B cell (primary cell): Measurements from ENCODE around the gene ITGB1BP2. TPM values are rescaled to one million over a fixed set of nuclear protein-coding genes. Genes with fewer than 3 reads are reported as not detected.

Experiments
- ATAC-seq: fragments of 200-7000 bp; cut with Tn5 transposase; one replicate; pipeline ENCODE4 v1.10.0; 2021; ENCODE audit warnings: low read depth, mild to moderate bottlenecking, moderate number of reproducible peaks, moderate library complexity
- CTCF ChIA-PET: fragments of 350-600 bp; sonication (Branson Sonifier 250); formaldehyde crosslinking; loops from one replicate; lab custom pipeline; 2021; ENCODE audit warnings: antibody characterized with exemption, inconsistent platforms; lab: Charles Lee
- POLR2A ChIA-PET: fragments of 350-600 bp; sonication (Branson Sonifier 250); formaldehyde crosslinking; loops from one replicate; lab custom pipeline; 2021; ENCODE audit warnings: antibody characterized with exemption; lab: Charles Lee
- DNase-seq: peaks from one replicate; pipeline ENCODE4 v3.0.0; 2013
- H2AFZ ChIP-seq: 2 replicates; pipeline ENCODE4 v1.6.1; 2012; ENCODE audit warnings: mild to moderate bottlenecking, low read depth, low read length; ENCODE audit not compliant: insufficient read depth, poor library complexity, severe bottlenecking
- H3K27ac ChIP-seq, 2 donors: 1 replicate in 1 of 2; 2 replicates in 1 of 2; pipeline ENCODE4 v1.5.1; 2012 to 2013; ENCODE audit warnings: low read length in 2 of 2, mild to moderate bottlenecking in 2 of 2, moderate library complexity in 1 of 2
- H3K27me3 ChIP-seq, 4 experiments: fragments of 200-600 bp in 1 of 4; sonication (generic) in 1 of 4; replicated peaks in 1 of 4; 1 replicate in 2 of 4; 2 replicates in 2 of 4; pipeline versions ENCODE4 v1.6.1 to v1.7.0; 2013 to 2016; ENCODE audit warnings: low read length in 3 of 4, mild to moderate bottlenecking in 2 of 4, mixed read lengths in 1 of 4, moderate library complexity in 1 of 4; ENCODE audit not compliant: insufficient read depth in 4 of 4, control insufficient read depth in 3 of 4; ENCODE audit errors: control extremely low read depth in 1 of 4
- H3K36me3 ChIP-seq, 2 experiments: replicated peaks in 1 of 2; 1 replicate in 1 of 2; 2 replicates in 1 of 2; pipeline versions ENCODE4 v1.6.1 to v1.7.1; 2013; ENCODE audit warnings: low read length in 1 of 2; ENCODE audit not compliant: insufficient read depth in 2 of 2, control insufficient read depth in 1 of 2; ENCODE audit errors: control extremely low read depth in 1 of 2, extremely low read depth in 1 of 2
- H3K4me1 ChIP-seq, 2 donors: fragments of 200-600 bp in 1 of 2; sonication (generic) in 1 of 2; 1 replicate in 1 of 2; 2 replicates in 1 of 2; pipeline versions ENCODE4 v1.5.1 to v1.6.1; 2013 to 2017; ENCODE audit warnings: low read length in 2 of 2; ENCODE audit not compliant: control insufficient read depth in 2 of 2, insufficient read depth in 2 of 2
- H3K4me2 ChIP-seq: replicated peaks from 2 replicates; pipeline ENCODE3; 2012; ENCODE audit warnings: mild to moderate bottlenecking, low read depth, low read length; ENCODE audit not compliant: poor library complexity, severe bottlenecking
- H3K4me3 ChIP-seq, 5 experiments: fragments of 200-600 bp in 1 of 5; sonication (generic) in 1 of 5; 1 replicate in 3 of 5; 2 replicates in 2 of 5; pipeline versions ENCODE4 v1.5.1 to v1.7.0; 2011 to 2016; ENCODE audit warnings: low read length in 4 of 5, mild to moderate bottlenecking in 4 of 5, low read depth in 2 of 5, control low read depth in 1 of 5, moderate library complexity in 1 of 5; ENCODE audit not compliant: insufficient read depth in 1 of 5; ENCODE audit errors: control extremely low read depth in 1 of 5, extremely low read depth in 1 of 5
- H3K79me2 ChIP-seq: fragments of 200-600 bp; sonication (generic); one replicate; pipeline ENCODE4 v1.6.0; 2016; ENCODE audit warnings: low read length; ENCODE audit not compliant: control insufficient read depth, insufficient read depth
- H3K9ac ChIP-seq: fragments of 200-600 bp; sonication (generic); 2 replicates; pipeline ENCODE4 v1.6.1; 2017; ENCODE audit warnings: mild to moderate bottlenecking, low read length, moderate library complexity
- H3K9me3 ChIP-seq, 3 donors: one replicate each; pipeline versions ENCODE4 v1.6.1 to v1.7.1; 2013; ENCODE audit warnings: low read length in 2 of 3; ENCODE audit not compliant: control insufficient read depth in 2 of 3, insufficient read depth in 1 of 3; ENCODE audit errors: control extremely low read depth in 1 of 3
- H4K20me1 ChIP-seq: 2 replicates; pipeline ENCODE4 v1.6.0; 2012; ENCODE audit warnings: mild to moderate bottlenecking, low read length; ENCODE audit not compliant: insufficient read depth, control insufficient read depth, poor library complexity, severe bottlenecking
- H3K27ac Mint-ChIP-seq: one replicate; pipeline ENCODE4 v1.8.0; 2021; ENCODE audit warnings: mixed read lengths
- H3K27me3 Mint-ChIP-seq: one replicate; pipeline ENCODE4 v1.8.0; 2021; ENCODE audit warnings: mixed read lengths
- H3K4me1 Mint-ChIP-seq: one replicate; pipeline ENCODE4 v1.8.0; 2021; ENCODE audit warnings: mixed read lengths
- H3K4me3 Mint-ChIP-seq: one replicate; pipeline ENCODE4 v1.8.0; 2021; ENCODE audit warnings: mixed read lengths
- H3K9me3 Mint-ChIP-seq: one replicate; pipeline ENCODE4 v1.8.0; 2022; ENCODE audit warnings: mixed read lengths; ENCODE audit not compliant: insufficient read depth
- EZH2 ChIP-seq: IDR thresholded peaks from 2 replicates; pipeline ENCODE4 v1.6.1; 2012; ENCODE audit warnings: borderline replicate concordance, low read depth, mild to moderate bottlenecking, moderate library complexity, low read length; ENCODE audit not compliant: insufficient read depth, poor library complexity, severe bottlenecking
- WGBS: methylation state at CpG from one replicate; pipeline ENCODE4 v1.1.5; 2013; ENCODE audit warnings: missing lambda C conversion rate; ENCODE audit not compliant: insufficient coverage; 5-methylcytosine and 5-hydroxymethylcytosine counted together
- intact Hi-C: fragments of 100-400 bp; cut with micrococcal nuclease; formaldehyde crosslinking; loops from one replicate; pipeline ENCODE4 v1.10.0; 2022
- polyA plus RNA-seq: library from polyadenylated mRNA; depleted of rRNA; stranded (reverse); fragments of >200 nt; gene quantifications from 2 replicates; pipeline ENCODE4 v1.2.3, GENCODE V29; 2012
- total RNA-seq, 2 donors: library from RNA; stranded (reverse); fragments of 120-200 nt in 1 of 2; gene quantifications; 1 replicate in 1 of 2; 2 replicates in 1 of 2; pipeline versions ENCODE4 v1.2.3 to v1.2.4, GENCODE V29; 2013 to 2022
- TF ChIP-seq, protein P1 (sequence below): fragments of 200-600 bp; IDR thresholded peaks from one replicate; pipeline ENCODE4 v1.8.0; 2022; ENCODE audit warnings: antibody characterized with exemption, mild to moderate bottlenecking

The ITGB1BP2 gene
- total and polyA plus RNA-seq, 2 donors (not counting 1 experiment from before 2014, with no cell fraction given), result 2.2 to 3.7 TPM

DNA sequence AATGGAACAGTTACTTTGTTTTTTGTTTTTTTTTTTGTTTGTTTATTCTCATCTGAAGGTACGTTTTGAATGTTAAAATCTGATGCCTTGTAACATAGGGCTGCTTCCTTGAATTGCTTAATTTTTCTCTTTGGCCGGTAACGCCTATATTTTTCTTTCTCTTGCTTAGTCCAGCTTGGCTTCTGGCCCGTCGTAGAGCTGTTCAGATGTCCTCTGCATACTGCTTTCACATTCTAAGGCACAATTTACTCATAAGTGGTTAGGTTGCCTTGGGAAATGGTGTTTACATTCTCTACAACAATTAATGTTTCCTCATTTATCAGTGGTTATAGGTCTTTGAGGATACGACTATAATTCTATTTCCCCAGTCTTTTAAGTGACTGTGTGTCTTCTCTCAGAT is 10.2 kb upstream of the ITGB1BP2 start:
- H3K9me3 ChIP-seq, result no peaks in the 10 kb centered on the region
- intact Hi-C loops, result no loop called here
- H3K36me3 ChIP-seq, result peaks cover 0 to 46% of the 10 kb centered on the region in 2 experiments
- no peak overlapping the region for H3K4me3 ChIP-seq
- H3K4me2 ChIP-seq, result no peak overlapping the region
- H3K79me2 ChIP-seq, result peaks cover 53% of the 10 kb centered on the region
- Mint-ChIP-seq H3K27ac (no peak overlapping the region), H3K9me3 (no peaks in the 10 kb centered on the region), H3K4me1 (peaks cover 7% of the 10 kb centered on the region), H3K27me3 (no peaks in the 10 kb centered on the region), H3K4me3 (no peak overlapping the region)
- H3K9ac ChIP-seq, result no peak overlapping the region
- no peaks in the 10 kb centered on the region for H3K27me3 ChIP-seq
- POLR2A ChIA-PET, result interaction anchor here (0.6 kb wide), 1 partner anchor 38 kb away, joined by 6 read pairs; no protein-coding TSS in a partner anchor
- CTCF ChIA-PET, result no interaction called here
- ATAC-seq (no peak), DNase-seq (no peak)
- WGBS, result 80% methylated on average over 1 of the region's 6 CpGs
- TF ChIP-seq, protein P1, sequence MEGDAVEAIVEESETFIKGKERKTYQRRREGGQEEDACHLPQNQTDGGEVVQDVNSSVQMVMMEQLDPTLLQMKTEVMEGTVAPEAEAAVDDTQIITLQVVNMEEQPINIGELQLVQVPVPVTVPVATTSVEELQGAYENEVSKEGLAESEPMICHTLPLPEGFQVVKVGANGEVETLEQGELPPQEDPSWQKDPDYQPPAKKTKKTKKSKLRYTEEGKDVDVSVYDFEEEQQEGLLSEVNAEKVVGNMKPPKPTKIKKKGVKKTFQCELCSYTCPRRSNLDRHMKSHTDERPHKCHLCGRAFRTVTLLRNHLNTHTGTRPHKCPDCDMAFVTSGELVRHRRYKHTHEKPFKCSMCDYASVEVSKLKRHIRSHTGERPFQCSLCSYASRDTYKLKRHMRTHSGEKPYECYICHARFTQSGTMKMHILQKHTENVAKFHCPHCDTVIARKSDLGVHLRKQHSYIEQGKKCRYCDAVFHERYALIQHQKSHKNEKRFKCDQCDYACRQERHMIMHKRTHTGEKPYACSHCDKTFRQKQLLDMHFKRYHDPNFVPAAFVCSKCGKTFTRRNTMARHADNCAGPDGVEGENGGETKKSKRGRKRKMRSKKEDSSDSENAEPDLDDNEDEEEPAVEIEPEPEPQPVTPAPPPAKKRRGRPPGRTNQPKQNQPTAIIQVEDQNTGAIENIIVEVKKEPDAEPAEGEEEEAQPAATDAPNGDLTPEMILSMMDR, result no peak
- TF ChIP-seq EZH2, result no peak
- no peak overlapping the region for H2AFZ ChIP-seq
- H3K4me1 ChIP-seq, result peaks cover 0 to 5% of the 10 kb centered on the region in 2 donors
- no peak overlapping the region for H3K27ac ChIP-seq
- peaks cover 20% of the 10 kb centered on the region for H4K20me1 ChIP-seq

DNA sequence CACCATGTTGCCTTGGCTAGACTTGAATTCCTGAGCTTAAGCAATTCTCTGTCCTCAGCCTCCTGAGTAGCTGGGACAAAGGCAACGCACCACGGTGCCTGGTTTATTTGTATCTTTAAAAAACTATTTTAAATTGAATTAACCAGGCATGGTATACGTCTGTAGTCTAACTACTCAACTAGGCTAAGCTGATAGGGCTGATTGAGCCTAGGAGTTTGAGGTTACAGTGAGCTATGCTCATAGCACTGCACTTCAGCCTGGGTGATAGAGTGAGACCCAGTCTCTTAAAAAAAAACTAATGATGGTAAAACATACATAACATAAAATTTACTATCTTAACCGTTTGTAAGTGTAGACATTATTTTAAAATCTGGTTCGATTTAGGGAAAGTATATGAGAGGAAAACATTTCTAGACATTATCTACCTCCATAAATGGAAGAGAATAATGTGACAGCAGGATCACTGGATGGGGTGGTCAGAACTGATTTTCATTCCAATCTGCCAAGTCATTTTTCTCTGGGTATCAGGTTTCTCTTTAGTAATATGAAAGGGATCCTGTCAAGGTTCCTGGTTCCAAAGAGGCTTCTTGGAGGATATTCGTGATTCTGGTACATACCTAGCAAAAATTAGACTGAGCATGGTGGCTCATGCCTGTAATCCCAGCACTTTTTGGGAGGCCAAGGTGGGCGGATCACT is 8.7 kb upstream of the ITGB1BP2 start:
- ATAC-seq (no peak), DNase-seq (no peak)
- Histone ChIP-seq H3K27me3 (no peaks in the 10 kb centered on the region), H3K4me2 (no peak overlapping the region), H3K9me3 (no peaks in the 10 kb centered on the region), H3K27ac (no peak overlapping the region), H4K20me1 (peaks cover 20% of the 10 kb centered on the region), H3K4me1 (peaks cover 0 to 4% of the 10 kb centered on the region in 2 donors), H3K79me2 (peaks cover 38% of the 10 kb centered on the region), H3K9ac (no peak overlapping the region), H3K36me3 (peaks cover 0 to 61% of the 10 kb centered on the region in 2 experiments), H3K4me3 (no peak overlapping the region), H2AFZ (no peak overlapping the region)
- CTCF ChIA-PET, result no interaction called here
- Mint-ChIP-seq H3K4me1 (peaks cover 5% of the 10 kb centered on the region), H3K4me3 (no peak overlapping the region), H3K9me3 (no peaks in the 10 kb centered on the region), H3K27me3 (no peaks in the 10 kb centered on the region), H3K27ac (no peak overlapping the region)
- POLR2A ChIA-PET, result interaction anchor here (0.6 kb wide), 1 partner anchor 20 kb away, joined by 6 read pairs; no protein-coding TSS in a partner anchor
- intact Hi-C loops, result no loop called here
- TF ChIP-seq, protein P1, result no peak
- TF ChIP-seq EZH2, result no peak
- 100% methylated on average over 1 of the region's 7 CpGs for WGBS
